GM21529 (cell line): Measurements from ENCODE around the gene H2BK1.

Experiments
- ATAC-seq: cut with Tn5 transposase; IDR thresholded peaks from one replicate; pipeline ENCODE4 v1.9.1; 2021; ENCODE audit not compliant: unreplicated experiment

Gene H2BK1

DNA sequence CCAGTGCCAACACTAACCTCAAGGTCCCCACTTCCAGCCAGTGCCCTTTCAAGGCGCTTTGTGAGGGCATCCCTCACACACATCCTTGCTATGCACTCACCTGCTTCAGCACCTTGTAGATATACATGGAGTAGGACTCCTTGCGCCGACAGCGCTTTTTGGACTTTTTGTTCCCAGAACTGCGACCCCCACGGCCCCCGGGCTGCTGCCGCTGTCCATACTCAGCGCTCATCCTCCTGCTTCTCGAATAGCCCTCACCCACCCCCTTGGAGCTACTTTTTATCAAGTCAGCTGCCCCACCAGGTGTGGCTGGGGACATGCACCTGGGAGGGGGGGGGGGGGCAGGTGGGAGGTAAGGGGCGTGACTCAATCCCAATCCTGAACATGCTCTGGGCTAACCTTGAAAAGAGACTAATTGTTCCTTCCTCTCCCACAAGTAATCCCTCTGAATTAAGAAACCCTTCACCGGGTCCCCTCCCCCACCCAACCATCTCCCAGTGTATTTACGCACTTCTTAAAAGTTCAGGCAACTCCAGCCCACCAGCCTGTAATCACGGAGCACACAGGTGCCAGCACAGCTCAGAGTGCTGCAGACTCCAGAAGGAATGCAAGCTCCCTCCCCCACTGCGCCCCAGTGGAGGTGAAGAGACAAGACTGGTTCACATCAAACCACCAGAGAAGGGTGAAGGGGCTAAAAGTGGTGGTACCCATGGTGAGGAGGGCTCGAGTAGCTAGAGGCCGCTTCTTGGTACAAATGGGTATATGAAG is at the start of gene H2BK1:
Gene H2BK1, minus strand, starts transcription at position 402 of the 768 bp plus-strand sequence. Its CDS starts 170 bp downstream, at position 232.
- no peak for ATAC-seq

GRCh38 chr7:151257990-151258389 is 47.7 kb upstream of the H2BK1 start:
- no peak for ATAC-seq

GRCh38 chr7:151256410-151257045 is 46.2 kb upstream of the H2BK1 start:
- no peak for ATAC-seq

DNA sequence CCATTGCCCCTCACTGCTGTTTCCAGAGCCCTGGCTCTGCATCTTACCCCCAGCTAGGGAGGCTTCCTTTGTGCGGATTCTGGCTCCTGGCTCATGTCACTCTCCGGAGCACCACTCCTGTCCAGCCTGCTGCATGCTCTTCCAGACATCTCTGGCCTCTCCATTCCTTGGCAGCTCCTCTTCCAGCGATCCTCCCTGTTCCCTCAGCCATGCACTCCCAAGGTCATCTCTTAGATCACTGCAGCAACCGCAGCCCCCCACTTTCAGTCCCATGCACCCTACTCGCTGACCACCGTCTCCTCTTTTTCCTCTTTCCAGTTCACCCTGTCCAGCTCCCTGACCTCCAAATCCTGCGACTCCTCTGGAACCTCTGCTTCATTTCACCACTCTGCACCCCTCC is 45.1 kb upstream of the H2BK1 start:
- no peak for ATAC-seq

GRCh38 chr7:151254851-151255250 is 44.6 kb upstream of the H2BK1 start:
- ATAC-seq = no peak

DNA sequence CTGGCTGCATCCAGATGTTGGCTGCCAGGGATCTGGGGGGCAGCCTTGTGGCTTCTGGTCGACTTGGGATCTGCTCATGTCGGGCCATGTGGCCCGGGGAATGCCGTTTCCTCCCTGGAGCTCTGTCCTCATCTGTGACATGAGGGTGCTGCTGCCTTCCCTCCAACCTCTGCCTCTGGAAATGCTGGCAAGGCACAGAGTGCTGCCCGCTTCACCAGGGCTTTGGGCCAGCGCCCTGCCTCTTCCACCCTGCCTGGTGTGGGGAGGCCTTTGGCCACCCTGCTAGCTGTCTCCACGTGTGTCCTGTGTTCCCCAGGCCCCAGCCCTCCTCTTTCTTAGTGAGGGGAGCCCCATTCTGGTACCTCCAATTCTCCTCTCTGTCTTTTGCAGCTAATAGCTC is 44.0 kb upstream of the H2BK1 start:
- no peak for ATAC-seq

GRCh38 chr7:151252961-151253711 is 42.8 kb upstream of the H2BK1 start:
- no peak for ATAC-seq

DNA sequence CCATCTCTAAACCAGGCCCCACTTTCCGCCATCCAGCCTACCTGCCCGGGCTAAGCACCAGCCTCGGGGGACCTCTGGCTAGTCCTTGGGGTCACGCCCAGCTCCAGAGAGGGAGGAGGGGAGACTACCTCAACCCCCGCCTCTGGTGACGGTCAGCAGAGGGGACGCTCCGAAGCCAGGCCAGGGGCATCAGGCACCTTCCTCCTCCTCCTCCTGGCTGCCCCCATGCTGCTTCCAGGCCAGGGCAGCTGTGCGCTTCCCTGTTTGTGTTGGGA is 42.2 kb upstream of the H2BK1 start:
- ATAC-seq = no peak

DNA sequence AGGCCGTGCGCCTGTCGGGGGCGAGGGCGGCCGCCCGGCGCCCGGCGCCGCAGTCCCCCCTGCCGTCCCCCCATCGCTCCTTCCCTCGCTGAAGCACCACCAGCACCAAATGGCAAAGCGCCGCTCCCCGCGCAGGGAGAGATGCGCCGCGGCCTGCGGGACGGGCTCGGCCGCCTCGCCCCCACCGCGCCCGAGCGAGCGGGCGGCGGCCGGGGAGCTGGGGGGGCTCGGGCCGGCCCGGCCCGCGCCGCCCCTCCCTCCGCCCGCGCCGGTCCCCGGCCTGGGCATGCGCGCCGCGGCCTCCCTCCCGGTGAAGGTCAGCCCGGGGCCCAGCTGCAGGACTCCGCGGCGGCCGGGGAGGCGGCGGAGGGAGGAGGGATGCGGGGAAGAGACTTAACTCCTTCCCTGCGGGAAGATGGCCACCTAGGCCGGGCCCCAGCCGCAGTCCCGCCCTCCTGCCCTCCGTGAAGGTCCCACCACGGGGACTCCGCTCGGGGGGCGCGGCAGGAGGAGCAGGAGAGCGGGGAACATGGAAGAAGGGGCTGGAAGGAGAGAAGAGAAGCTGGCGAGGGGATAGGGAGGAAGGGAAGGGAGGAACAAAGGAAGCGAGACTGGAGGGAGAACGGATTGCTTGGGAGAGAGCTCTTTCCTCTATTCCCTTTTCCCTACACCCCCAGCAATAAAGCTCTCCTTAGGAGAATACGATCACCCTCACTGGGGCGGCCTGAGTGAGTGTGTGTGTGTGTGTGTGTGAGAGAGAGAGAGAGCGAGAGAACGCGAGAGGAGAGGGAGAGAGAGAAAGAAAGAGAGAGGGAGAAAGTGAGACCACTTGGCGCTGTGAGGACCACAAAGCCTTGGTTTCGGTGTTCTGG is 41.6 kb upstream of the H2BK1 start:
- no peak for ATAC-seq

DNA sequence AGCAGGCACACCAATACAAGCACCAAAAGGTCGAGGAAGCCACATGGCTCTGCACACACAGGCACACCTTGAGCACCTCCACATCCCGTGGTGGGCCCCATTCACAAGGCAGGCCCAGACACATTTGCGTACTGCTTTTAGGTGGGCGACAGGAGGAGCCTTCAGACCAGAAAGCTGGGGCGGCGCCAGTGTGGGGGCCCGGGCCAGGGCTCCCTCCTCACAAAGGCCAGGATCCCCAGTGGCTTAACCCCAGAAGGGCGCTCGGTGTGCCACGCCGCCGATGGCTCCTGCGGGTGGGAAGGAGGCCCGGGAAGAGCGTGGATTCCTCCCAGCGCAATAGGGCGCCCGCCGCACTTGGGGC is 41.0 kb upstream of the H2BK1 start:
- ATAC-seq = no peak

DNA sequence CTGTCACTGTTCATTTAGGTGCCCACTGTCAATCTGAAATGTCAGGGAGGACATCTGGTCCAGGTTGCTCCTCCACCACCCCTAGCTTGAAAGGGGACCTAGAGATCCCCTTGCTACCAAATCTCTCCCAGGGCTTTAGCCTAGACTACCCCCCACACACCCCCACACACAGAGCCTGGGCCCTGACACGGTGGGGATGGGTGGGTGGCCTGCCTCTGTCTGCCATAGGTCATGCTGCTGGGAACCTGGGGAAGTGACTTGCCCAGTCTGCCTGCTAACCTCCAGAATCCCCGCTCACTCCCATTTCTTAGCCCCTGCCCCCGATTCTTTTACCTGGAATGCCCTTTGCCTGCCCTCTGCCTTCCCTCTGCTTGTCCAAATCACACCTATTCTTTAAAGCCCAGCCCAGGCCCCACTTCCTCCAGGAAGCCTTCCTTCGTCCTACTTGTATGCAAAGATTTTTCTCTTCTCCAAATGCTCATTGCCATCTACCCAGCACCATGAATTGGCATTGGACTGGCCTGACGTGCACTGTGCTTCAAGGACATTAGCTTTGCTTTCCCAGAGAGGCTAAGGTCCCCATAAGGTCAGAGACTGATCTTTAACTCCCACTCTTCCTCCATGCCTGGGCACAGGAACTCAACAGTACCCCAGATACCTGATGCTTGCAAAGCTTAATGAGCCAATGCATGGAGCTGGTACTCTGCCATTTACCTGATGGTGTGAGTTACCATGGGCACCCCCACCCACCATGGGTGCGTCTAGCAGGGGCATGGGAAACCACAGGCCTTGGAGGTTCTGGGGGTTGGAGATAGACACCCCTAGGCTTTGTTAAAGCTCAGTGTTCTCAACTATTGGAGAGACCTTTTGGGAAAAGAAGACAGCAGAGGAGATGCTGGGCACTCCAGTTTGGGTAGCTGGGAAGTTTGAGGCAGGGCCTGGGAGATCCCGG is 40.2 kb upstream of the H2BK1 start:
- ATAC-seq = no peak

DNA sequence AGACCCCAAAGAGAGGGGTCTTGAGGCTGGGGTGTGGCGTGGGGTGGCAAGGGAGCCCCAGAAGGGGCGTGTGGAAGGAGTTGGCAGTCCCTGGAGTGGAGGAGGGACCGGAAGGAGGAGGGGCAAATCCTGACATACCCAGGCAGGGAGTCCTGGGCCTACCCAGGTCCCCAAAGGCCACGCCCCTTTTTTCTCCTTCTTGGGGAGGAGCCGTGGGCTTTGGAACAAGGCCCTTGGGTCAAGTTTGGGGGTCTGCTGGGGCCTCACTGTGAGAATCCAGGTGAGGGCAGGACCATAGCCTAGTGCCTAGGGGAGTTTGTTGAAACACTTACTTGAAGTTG is 39.4 kb upstream of the H2BK1 start:
- no peak for ATAC-seq

DNA sequence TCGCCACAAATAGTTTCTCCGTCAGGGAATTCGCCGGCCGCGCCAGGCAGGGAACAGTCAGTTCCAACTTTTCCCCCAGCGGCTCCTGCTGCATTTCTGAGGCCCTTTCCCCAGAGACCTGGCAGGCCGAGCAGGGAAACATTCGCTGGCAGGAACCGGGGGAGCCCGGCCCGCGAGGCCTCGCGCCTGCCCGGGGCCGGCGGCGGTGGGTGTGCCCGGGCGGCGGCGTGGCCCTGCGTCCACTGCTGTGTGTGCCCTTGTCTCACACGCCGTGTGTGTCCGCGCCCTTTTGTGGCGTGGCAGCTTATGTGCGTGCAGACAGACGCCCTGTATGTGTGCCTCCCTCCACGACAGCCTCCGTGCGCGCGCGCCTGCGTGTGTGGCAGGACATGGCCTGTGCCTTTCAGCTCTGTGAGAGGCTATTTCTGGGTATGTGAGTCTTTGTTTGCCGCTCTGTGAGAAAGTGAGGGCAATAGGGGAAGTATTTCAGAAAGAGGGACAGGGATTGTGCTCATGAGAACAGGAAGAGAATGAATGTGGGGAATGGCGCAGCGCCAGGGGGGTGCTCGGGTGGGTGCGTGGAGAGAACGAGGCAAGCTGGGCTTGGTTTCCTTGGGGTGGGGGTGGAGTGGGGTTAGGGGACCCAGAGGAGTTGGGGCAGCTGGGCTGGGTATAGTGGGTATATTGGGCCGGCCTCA is 38.9 kb upstream of the H2BK1 start:
- no peak for ATAC-seq

DNA sequence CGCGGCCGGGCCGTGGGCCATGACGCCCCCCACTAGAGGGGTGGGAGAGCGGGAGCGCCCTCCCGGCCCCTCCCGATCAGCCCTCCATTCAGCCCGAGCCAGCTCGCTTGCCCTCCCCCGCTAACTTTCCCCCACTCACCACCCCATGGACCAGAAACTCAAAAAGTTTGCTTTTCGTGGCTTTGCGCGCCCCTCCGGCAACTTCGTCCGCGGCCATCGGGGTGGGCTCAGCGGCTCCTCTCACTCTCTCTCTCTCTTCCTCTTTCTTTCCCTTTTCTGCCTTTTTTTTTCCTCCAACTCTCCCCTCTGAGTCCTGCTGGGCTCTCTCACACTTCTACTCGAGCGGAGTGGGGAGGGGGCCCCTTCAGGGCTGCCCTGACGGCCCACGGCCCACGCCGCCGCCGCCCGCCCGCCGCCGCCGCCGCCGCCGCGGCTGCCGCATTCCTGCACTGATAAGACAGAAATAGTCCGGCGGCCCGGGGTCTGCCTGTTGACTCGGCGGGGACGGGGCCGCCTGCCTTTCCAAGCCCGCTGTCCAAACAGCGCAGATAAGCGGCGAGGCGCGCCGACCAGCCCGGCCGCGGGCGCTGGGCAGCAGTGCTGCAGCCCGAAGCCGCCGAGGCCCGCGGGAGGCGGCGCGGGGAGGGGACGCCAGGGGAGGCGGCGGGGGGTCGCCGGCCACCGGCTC is 38.2 kb upstream of the H2BK1 start, which contains the start of gene SMARCD3:
Gene SMARCD3, minus strand, starts transcription at position 349 of the 688 bp plus-strand sequence. Its CDS starts 132 bp downstream, at position 217.
- ATAC-seq = no peak

DNA sequence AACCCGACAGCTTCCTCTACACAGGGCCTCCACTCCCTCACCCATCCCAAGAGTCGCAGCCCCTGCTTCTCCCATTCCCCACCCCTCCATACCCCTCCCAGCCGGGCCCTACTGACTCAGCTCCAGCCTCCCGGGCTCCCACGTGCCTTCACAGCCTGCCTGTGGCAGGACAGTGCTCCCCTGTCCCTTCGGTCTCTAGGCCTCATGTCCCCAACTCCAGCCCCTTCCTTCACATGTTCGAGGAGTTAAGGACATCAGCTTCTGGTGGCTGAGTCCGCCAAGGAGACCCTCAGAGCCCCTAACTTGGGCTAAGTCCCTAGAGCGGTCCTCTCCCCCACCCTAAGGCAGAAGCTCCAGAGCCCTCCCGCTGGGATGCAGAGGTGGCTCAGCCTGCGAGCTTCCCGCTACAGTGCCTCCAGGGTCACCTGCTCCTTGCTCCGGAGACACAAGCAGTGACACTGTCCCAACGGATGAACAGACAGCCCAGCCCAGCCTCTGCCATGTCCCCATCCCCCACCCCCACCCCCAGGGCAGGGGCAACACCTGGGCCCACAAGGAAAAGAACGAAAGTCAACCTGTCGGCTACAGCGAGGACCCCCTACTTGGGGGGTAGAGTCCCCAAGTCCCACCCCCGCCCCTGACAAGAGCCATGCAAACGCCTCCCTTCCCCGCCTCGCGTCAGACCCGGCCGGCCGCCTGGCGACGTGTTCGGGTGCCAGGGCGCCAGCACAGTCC is 37.5 kb upstream of the H2BK1 start:
- no peak for ATAC-seq

DNA sequence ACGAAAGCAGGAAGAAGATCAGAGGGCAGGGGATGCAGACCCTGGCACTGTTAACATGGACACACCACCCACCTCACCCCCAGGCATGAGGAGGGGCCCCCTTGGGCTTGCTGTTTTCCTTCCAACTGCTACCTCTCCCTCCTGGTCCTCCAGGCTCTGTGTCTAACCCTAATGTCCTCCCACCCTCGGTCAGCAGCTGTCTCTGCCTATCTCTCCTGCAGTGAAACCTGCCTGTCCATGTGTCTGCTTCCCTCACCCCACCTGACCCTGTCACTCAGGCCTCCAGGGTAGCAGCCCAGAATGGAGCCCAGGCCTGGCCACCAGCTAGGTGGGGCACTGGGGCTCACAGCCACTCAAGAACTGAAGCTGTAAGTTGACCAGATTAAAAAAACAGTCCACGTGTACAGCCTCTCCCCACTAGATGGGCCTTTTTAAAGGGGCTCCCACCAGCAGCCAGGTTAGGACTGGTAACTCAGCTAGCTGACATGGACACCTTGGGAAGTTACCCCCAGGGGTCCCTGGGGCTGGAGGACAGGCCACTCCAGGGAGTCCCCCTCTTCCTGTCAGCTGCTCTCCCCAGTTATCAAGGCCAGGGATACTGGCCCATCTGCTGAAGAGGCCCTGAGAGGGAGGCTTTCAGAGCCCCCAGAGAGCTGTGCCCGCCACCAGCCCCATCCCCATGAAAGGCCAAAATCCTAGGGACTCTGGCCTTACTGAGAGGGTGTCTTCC is 36.7 kb upstream of the H2BK1 start:
- no peak for ATAC-seq

DNA sequence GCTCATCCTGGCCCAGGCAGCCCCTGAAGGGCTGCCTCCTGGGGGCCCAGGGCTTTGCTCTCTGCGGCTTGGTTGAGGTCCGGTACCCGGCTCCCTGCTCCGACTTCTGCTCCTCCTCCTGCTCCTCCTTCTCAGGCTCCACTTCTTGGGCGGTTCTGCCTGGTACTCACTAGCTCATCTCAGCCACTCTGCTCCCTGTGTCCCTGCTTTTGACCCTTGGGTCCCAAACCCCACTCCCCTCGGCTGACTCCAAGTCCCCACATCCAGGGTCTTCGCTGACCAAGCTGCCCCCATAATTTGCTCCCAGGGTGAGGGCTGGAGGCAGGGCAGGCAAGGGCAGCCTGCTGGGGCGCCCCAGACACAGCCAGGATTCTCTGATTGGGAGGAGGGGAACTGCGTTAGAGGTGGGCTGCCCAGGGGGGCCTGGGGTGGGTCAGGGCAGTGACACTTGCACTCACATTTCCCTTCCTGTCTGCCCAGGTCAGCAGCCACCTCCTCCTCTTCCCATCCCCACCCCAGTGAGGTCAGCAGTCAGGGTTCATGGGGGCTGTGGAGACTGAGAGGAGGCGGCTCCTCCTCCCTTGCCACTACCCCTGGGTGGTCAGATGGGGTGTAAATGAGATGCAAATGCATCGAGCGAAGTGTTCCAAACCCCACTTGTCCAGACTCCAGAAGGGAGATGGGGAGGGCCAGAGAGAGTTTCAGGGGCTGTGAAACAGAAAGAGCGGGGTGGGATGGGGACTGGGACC is 36.0 kb upstream of the H2BK1 start:
- ATAC-seq = no peak
